Fibroblast of lung (primary cell): ENCODE results near the gene ADCY4. TPM values are rescaled to one million over a fixed set of nuclear protein-coding genes. Genes with fewer than 3 reads are reported as not detected.
A peak's percentile ranks its signal among the peaks of the same experiment; 100 is the strongest.

Source experiments
- DNase-seq, 2 donors: peaks; one replicate each; pipeline versions ENCODE4 v3.0.0 to v3.0.0-alpha.2; 2010; ENCODE audit warnings: low read depth in 2 of 2
- H2AFZ ChIP-seq: 2 replicates; pipeline ENCODE4 v1.5.1; 2012; ENCODE audit warnings: low read length, control low read depth, inconsistent platforms
- H3K27ac ChIP-seq: 2 replicates; pipeline ENCODE4 v1.5.1; 2011; ENCODE audit warnings: low read length, control low read depth; ENCODE audit not compliant: insufficient read depth
- H3K27me3 ChIP-seq: 2 replicates; pipeline ENCODE4 v1.5.1; 2011; ENCODE audit warnings: mild to moderate bottlenecking, low read length; ENCODE audit not compliant: control insufficient read depth, insufficient read depth
- H3K36me3 ChIP-seq: 2 replicates; pipeline ENCODE4 v1.5.1; 2011; ENCODE audit warnings: low read length; ENCODE audit not compliant: control insufficient read depth, insufficient read depth
- H3K4me1 ChIP-seq: 2 replicates; pipeline ENCODE4 v1.5.1; 2011; ENCODE audit warnings: low read length; ENCODE audit not compliant: control insufficient read depth, insufficient read depth; ENCODE audit errors: extremely low read depth
- H3K4me2 ChIP-seq: 2 replicates; pipeline ENCODE4 v1.5.1; 2011; ENCODE audit warnings: low read length, control low read depth; ENCODE audit not compliant: insufficient read depth; ENCODE audit errors: extremely low read depth
- H3K4me3 ChIP-seq, 4 experiments: fragments of 200-600 bp in 1 of 4; sonication (generic) in 1 of 4; replicated peaks in 1 of 4; 2 replicates each; pipeline ENCODE4 v1.5.1; 2011 to 2016; ENCODE audit warnings: low read length in 4 of 4, low read depth in 3 of 4, mild to moderate bottlenecking in 3 of 4, control low read depth in 2 of 4, inconsistent platforms in 1 of 4, mixed read lengths in 1 of 4; ENCODE audit not compliant: insufficient read depth in 1 of 4; ENCODE audit errors: control extremely low read depth in 1 of 4
- H3K79me2 ChIP-seq: 2 replicates; pipeline ENCODE4 v1.5.1; 2012; ENCODE audit warnings: mild to moderate bottlenecking, low read length, inconsistent platforms; ENCODE audit not compliant: control insufficient read depth, insufficient read depth
- H3K9ac ChIP-seq: 2 replicates; pipeline ENCODE4 v1.5.1; 2011; ENCODE audit warnings: mild to moderate bottlenecking, low read length, control low read depth; ENCODE audit not compliant: insufficient read depth
- H3K9me3 ChIP-seq: 2 replicates; pipeline ENCODE4 v1.5.1; 2012; ENCODE audit warnings: low read depth, low read length; ENCODE audit not compliant: control insufficient read depth, insufficient read depth
- H4K20me1 ChIP-seq: 2 replicates; pipeline ENCODE4 v1.5.1; 2011; ENCODE audit warnings: low read length; ENCODE audit not compliant: control insufficient read depth, insufficient read depth; ENCODE audit errors: extremely low read depth
- CTCF ChIP-seq, 2 donors: IDR thresholded peaks in 1 of 2; conservative IDR thresholded peaks in 1 of 2; 1 replicate in 1 of 2; 2 replicates in 1 of 2; pipeline ENCODE4 v1.5.1; 2011 to 2012; ENCODE audit warnings: low read length in 2 of 2, control low read depth in 1 of 2, inconsistent platforms in 1 of 2, low read depth in 1 of 2, mild to moderate bottlenecking in 1 of 2
- EZH2 ChIP-seq: IDR thresholded peaks from 2 replicates; pipeline ENCODE4 v1.5.1; 2012; ENCODE audit warnings: low read length, control low read depth, mild to moderate bottlenecking; ENCODE audit errors: missing control alignments
- polyA plus RNA-seq, 2 donors: library from polyadenylated mRNA; depleted of rRNA in 1 of 2; stranded (reverse) in 1 of 2; unstranded in 1 of 2; fragments of >200 nt; gene quantifications; 2 replicates each; pipeline ENCODE4 v1.2.1, GENCODE V29; 2011 to 2012; ENCODE audit warnings: missing spikeins in 1 of 2
- total RNA-seq: library from RNA; depleted of rRNA; stranded (reverse); fragments of >200 nt; gene quantifications from 2 replicates; pipeline ENCODE4 v1.2.1, GENCODE V29; 2014

The ADCY4 gene
- total and polyA plus RNA-seq, 2 donors (not counting 1 experiment from before 2014, with no cell fraction given) = 1.4 to 7.4 TPM

- H3K79me2 ChIP-seq = no peaks in the 10 kb centered on the region
- H4K20me1 ChIP-seq = no peaks in the 10 kb centered on the region
- peak within 1 kb of the TSS; percentile 51 for H3K4me2 ChIP-seq
- H3K9ac ChIP-seq = no peak within 1 kb of the TSS
- H3K4me3 ChIP-seq = peak within 1 kb of the TSS in 1 of 4 experiments; percentile 42
- peaks cover 2% of the 10 kb centered on the region for H3K36me3 ChIP-seq
- DNase-seq = peak; percentile 77 to 82
- H2AFZ ChIP-seq = no peak within 1 kb of the TSS
- peaks cover 12% of the 10 kb centered on the region for H3K4me1 ChIP-seq
- TF ChIP-seq CTCF (conservative IDR thresholded peaks at IDR 0.05 in 1 of 2, IDR thresholded peaks at IDR 0.05 in 1 of 2; ENCODE audit: low read depth in 1 of 2, low read length in 2 of 2) = peak in 1 of 2 donors; percentile 9
- no peak for TF ChIP-seq EZH2
- H3K27me3 ChIP-seq = no peaks in the 10 kb centered on the region
- no peaks in the 10 kb centered on the region for H3K9me3 ChIP-seq
- peak within 1 kb of the TSS; percentile 10 for H3K27ac ChIP-seq
Observed at GRCh38 chr14:24310646-24311604, 23.9 kb downstream of the ADCY4 start, which contains the start of gene LTB4R. LTB4R (plus strand) TSS chr14:24311502; CDS start chr14:24315652, 4,150 bp downstream.

- Histone ChIP-seq H4K20me1 (no peaks in the 10 kb centered on the region), H2AFZ (no peak overlapping the region), H3K9ac (no peak overlapping the region), H3K79me2 (no peaks in the 10 kb centered on the region), H3K9me3 (no peaks in the 10 kb centered on the region), H3K36me3 (peaks cover 3% of the 10 kb centered on the region), H3K4me1 (peaks cover 12% of the 10 kb centered on the region), H3K27me3 (no peaks in the 10 kb centered on the region), H3K4me3 (peak overlapping the region in 1 of 4 experiments; percentile 42), H3K27ac (peak overlapping the region; percentile 10), H3K4me2 (no peak overlapping the region)
- TF ChIP-seq CTCF (conservative IDR thresholded peaks at IDR 0.05 in 1 of 2, IDR thresholded peaks at IDR 0.05 in 1 of 2; ENCODE audit: low read depth in 1 of 2, low read length in 2 of 2) (no peak), EZH2 (no peak)
- no peak for DNase-seq
Observed at GRCh38 chr14:24310265-24310645, 24.6 kb downstream of the ADCY4 start.

GRCh38 chr14:24309538-24310264 is 25.2 kb downstream of the ADCY4 start, which contains the start of gene LTB4R2:
LTB4R2 (plus strand) TSS chr14:24310140; CDS start chr14:24310665, 525 bp downstream.
- Histone ChIP-seq H3K9me3 (no peaks in the 10 kb centered on the region), H3K36me3 (peaks cover 4% of the 10 kb centered on the region), H3K79me2 (no peaks in the 10 kb centered on the region), H3K27ac (peak within 1 kb of the TSS; percentile 10), H2AFZ (no peak within 1 kb of the TSS), H3K4me3 (peak within 1 kb of the TSS in 1 of 4 experiments; percentile 42), H3K9ac (no peak within 1 kb of the TSS), H3K4me2 (peak within 1 kb of the TSS; percentile 51), H4K20me1 (no peaks in the 10 kb centered on the region), H3K4me1 (peaks cover 12% of the 10 kb centered on the region), H3K27me3 (no peaks in the 10 kb centered on the region)
- no peak for DNase-seq
- no peak for TF ChIP-seq EZH2
- TF ChIP-seq CTCF (conservative IDR thresholded peaks at IDR 0.05 in 1 of 2, IDR thresholded peaks at IDR 0.05 in 1 of 2; ENCODE audit: low read depth in 1 of 2, low read length in 2 of 2) = no peak
